ENCODE results near the gene PPP3CA. TPM values are rescaled to one million over a fixed set of nuclear protein-coding genes. Genes with fewer than 3 reads are reported as not detected.

The PPP3CA gene
- total and polyA plus RNA-seq, 2 of the 13 experiments (the other 11 are each of a cell fraction or from before 2014, with no cell fraction given) = 4.8 to 13.2 TPM

DNA sequence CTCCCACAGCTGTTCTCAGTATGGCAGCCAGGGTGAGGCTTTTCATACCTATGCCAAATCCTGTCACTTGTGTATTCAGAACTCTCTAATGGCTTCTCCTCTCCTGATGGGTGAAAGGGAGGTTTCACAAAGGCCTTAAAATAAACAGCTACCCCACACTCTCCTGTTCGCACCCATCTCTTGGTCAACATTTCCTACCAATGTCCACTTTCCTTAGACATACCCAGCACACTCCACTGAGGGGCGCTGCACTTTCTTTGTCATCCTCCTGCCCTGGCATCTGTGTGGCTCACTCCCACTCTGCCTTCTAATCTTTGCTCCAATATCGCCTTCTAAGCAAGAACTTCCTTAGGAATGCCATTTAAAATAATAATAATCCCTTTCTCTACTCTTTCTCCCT is 313.3 kb downstream of the PPP3CA start:
- no peaks in the 10 kb centered on the region for H4K20me1 ChIP-seq (ENCODE audit: insufficient read depth, low read length)
- in situ Hi-C loops (cut with HindIII; ENCODE audit: extremely low pct_ligation_motif_present, low pct_unique_long_range_greater_than_20kb) = no loop called here
- intact Hi-C loops (cut with micrococcal nuclease; ENCODE audit: unreplicated experiment) = no loop called here
- H3K4me1 ChIP-seq (ENCODE audit: insufficient read depth, low read length) = no peaks in the 10 kb centered on the region
- peaks cover 3 to 8% of the 10 kb centered on the region in 2 experiments; a peak in 2 of 5 replicates for H3K36me3 ChIP-seq (replicated peaks in 1 of 2; ENCODE audit: control insufficient read depth in 1 of 2, insufficient read depth in 2 of 2, low read length in 2 of 2)
- no peak for ATAC-seq
- H3K27me3 ChIP-seq (ENCODE audit: control insufficient read depth in 1 of 2, insufficient read depth in 2 of 2, low read length in 2 of 2) = no peaks in the 10 kb centered on the region
- BruUV-seq (replicated peaks) = no TSS peak
- H2AFZ ChIP-seq (ENCODE audit: low read length) = no peak overlapping the region
- POLR2A ChIA-PET = no interaction called here
- CTCF ChIA-PET (ENCODE audit: low intra/inter-chr PET ratio, low total read pairs) = no interaction called here
- no peaks in the 10 kb centered on the region for H3K79me2 ChIP-seq (ENCODE audit: insufficient read depth, low read length)
- H3K4me3 ChIP-seq (replicated peaks in 1 of 3; ENCODE audit: insufficient read depth in 1 of 3, low read depth in 2 of 3, low read length in 3 of 3) = no peak overlapping the region
- no peak for DNase-seq (ENCODE audit: low spot score)
- H3K27ac ChIP-seq (ENCODE audit: extremely low read length, insufficient read depth, low read length) = no peak overlapping the region
- WGBS (ENCODE audit: low lambda C conversion rate) = 97% methylated on average over 3 of the region's 3 CpGs
- FAIRE-seq = no peak
- H3K9ac ChIP-seq (ENCODE audit: insufficient read depth, low read depth, low read length) = no peak overlapping the region
- TF ChIP-seq ZNF703 (CRISPR knock-in tag; IDR thresholded peaks at IDR 0.05; ENCODE audit: borderline replicate concordance) (no peak), HMG20B (CRISPR knock-in tag; conservative IDR thresholded peaks at IDR 0.05) (no peak), ZNF138 (CRISPR knock-in tag; IDR thresholded peaks at IDR 0.05; ENCODE audit: low read depth) (no peak), TGIF2 (CRISPR knock-in tag; IDR thresholded peaks at IDR 0.05) (no peak), STAT5B (CRISPR knock-in tag; IDR thresholded peaks at IDR 0.05) (no peak), ZIK1 (CRISPR knock-in tag; IDR thresholded peaks at IDR 0.05; ENCODE audit: borderline replicate concordance, low read depth) (no peak), RFX3 (CRISPR knock-in tag; IDR thresholded peaks at IDR 0.05) (no peak), RARG (CRISPR knock-in tag; IDR thresholded peaks at IDR 0.05; ENCODE audit: low read depth) (no peak), CHD4 (IDR thresholded peaks at IDR 0.05; ENCODE audit: borderline replicate concordance, low read length) (no peak), ZNF660 (CRISPR knock-in tag; IDR thresholded peaks at IDR 0.05; ENCODE audit: borderline replicate concordance, low read depth) (no peak), ZNF672 (CRISPR knock-in tag; IDR thresholded peaks at IDR 0.05) (no peak)
- TF ChIP-seq, protein P1, sequence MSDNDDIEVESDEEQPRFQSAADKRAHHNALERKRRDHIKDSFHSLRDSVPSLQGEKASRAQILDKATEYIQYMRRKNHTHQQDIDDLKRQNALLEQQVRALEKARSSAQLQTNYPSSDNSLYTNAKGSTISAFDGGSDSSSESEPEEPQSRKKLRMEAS (IDR thresholded peaks at IDR 0.05) = no peak
- TF ChIP-seq, protein P2, sequence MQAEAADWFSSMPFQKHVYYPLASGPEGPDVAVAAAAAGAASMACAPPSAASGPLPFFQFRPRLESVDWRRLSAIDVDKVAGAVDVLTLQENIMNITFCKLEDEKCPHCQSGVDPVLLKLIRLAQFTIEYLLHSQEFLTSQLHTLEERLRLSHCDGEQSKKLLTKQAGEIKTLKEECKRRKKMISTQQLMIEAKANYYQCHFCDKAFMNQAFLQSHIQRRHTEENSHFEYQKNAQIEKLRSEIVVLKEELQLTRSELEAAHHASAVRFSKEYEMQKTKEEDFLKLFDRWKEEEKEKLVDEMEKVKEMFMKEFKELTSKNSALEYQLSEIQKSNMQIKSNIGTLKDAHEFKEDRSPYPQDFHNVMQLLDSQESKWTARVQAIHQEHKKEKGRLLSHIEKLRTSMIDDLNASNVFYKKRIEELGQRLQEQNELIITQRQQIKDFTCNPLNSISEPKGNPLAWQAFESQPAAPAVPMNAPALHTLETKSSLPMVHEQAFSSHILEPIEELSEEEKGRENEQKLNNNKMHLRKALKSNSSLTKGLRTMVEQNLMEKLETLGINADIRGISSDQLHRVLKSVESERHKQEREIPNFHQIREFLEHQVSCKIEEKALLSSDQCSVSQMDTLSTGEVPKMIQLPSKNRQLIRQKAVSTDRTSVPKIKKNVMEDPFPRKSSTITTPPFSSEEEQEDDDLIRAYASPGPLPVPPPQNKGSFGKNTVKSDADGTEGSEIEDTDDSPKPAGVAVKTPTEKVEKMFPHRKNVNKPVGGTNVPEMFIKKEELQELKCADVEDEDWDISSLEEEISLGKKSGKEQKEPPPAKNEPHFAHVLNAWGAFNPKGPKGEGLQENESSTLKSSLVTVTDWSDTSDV (CRISPR knock-in tag; IDR thresholded peaks at IDR 0.05) = no peak
- H3K9me3 ChIP-seq (ENCODE audit: low read length) = no peaks in the 10 kb centered on the region
- no peak overlapping the region for H3K4me2 ChIP-seq (ENCODE audit: low read depth, low read length)
